ENCODE results near the gene ENDOG. TPM values are rescaled to one million over a fixed set of nuclear protein-coding genes. Genes with fewer than 3 reads are reported as not detected.

Gene ENDOG
- total RNA-seq, 1 donor from 2014 or later, result 29.6 TPM

DNA sequence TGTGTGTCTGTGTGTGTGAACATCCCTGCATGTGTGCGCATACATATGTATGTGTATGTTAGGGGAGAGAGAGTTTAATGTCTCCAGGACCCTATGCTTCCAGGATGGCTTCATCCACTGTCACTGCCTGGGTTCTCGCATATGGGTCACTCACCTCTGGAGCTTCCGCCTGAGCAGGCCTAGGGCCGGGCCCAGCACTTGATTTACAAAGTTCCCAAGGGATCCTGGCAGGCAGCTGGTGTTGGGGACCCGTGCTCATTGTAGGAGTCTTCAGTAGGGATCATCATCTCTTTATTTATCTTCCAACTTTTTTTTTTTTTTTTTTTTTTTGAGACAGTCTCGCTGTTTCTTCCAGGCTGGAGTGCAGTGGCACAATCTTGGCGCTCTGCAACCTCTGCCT is 18.2 kb upstream of the ENDOG start:
- DNase-seq (ENCODE audit: low read depth in 2 of 2), result no peak

- DNase-seq (ENCODE audit: low read depth in 2 of 2), result no peak
Observed at GRCh38 chr9:128802482-128802881, 15.8 kb upstream of the ENDOG start.

GRCh38 chr9:128805661-128806060 is 12.6 kb upstream of the ENDOG start:
- no peak for DNase-seq (ENCODE audit: low read depth in 2 of 2)

GRCh38 chr9:128807827-128808226 is 10.5 kb upstream of the ENDOG start:
- DNase-seq (ENCODE audit: low read depth in 2 of 2), result no peak

- no peak for DNase-seq (ENCODE audit: low read depth in 2 of 2)
Observed at GRCh38 chr9:128808543-128808942, 9.8 kb upstream of the ENDOG start.

GRCh38 chr9:128809036-128809599 is 9.2 kb upstream of the ENDOG start:
- no peak for DNase-seq (ENCODE audit: low read depth in 2 of 2)

GRCh38 chr9:128809831-128810230 is 8.5 kb upstream of the ENDOG start:
- no peak for DNase-seq (ENCODE audit: low read depth in 2 of 2)

GRCh38 chr9:128810873-128811272 is 7.4 kb upstream of the ENDOG start:
- no peak for DNase-seq (ENCODE audit: low read depth in 2 of 2)

DNA sequence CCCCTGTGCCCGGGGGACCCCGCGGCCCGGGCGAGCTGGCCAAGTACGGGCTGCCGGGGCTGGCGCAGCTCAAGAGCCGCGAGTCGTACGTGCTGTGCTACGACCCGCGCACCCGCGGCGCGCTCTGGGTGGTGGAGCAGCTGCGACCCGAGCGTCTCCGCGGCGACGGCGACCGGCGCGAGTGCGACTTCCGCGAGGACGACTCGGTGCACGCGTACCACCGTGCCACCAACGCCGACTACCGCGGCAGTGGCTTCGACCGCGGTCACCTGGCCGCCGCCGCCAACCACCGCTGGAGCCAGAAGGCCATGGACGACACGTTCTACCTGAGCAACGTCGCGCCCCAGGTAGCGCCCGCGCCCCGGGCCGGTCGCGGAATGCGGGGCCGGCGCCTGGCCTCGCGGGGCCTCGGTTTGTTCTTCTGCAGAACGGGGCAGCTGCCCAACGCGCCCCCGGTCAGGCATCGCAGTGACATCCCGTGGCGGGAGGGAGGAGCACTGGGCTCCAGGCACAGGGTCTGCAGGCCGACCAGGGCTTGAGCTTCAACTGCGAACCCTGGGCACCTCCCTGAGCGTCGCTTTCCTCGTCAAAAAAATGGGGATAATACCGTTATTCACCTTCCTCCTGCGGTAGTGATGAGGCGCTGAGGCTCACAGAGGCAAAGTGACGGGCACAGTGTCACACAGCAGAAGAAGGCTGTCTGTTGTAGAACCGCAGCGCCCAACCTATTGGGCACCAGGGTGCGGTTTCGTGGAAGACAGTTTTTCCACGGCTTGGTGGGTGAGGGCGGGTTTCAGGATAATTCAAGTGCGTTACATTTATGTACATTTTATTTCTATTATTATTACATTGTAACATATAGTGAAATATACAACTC is 777 bp downstream of the ENDOG start:
- DNase-seq (ENCODE audit: low read depth in 2 of 2), result peak; percentile 38 to 44

DNA sequence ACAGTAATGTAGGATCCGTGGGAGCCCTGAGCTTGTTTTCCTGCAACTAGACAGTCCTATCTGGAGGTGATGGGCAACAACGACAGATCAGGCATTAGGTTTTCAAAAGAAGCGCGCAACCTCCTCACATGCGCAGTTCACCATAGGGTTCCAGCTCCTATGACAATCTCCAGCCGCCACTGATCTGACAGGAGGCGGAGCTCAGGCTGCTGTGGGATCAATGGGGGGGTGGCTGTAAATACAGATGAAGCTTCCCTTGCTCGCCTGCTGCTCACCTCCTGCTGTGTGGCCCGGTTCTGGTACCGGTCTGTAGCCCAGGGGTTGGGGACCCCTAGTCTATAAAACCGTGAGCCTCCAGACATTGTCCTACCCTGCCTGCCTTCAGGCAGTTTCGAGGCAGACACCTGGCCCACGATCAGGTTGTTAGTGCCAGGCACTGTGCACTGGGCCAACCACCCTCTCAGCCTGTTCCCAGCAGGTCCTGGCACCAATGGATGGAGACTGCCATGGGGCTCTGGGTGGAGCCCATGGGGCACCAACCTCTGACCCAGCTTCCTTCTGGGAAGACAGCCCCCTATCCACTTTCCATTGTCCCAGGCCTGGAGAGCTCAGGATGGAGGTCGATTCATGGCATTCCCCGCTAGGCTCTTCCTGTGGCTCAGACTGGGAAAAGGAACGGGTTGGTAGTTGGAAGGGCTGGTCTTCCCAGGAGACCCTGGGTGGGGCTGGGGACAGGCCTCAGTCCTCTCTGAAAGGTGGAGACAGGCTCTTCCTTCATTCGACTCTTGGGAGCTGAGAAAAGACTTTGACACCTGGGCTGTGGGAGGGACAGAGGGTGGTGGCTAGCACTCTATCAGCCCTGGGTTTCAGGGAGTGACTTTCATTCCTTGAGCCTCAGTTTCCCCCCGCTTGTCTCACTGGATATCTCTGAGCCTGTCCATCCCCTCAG is 1.7 kb downstream of the ENDOG start:
- peak in 1 of 2 donors; percentile 53 for DNase-seq (ENCODE audit: low read depth in 2 of 2)

DNA sequence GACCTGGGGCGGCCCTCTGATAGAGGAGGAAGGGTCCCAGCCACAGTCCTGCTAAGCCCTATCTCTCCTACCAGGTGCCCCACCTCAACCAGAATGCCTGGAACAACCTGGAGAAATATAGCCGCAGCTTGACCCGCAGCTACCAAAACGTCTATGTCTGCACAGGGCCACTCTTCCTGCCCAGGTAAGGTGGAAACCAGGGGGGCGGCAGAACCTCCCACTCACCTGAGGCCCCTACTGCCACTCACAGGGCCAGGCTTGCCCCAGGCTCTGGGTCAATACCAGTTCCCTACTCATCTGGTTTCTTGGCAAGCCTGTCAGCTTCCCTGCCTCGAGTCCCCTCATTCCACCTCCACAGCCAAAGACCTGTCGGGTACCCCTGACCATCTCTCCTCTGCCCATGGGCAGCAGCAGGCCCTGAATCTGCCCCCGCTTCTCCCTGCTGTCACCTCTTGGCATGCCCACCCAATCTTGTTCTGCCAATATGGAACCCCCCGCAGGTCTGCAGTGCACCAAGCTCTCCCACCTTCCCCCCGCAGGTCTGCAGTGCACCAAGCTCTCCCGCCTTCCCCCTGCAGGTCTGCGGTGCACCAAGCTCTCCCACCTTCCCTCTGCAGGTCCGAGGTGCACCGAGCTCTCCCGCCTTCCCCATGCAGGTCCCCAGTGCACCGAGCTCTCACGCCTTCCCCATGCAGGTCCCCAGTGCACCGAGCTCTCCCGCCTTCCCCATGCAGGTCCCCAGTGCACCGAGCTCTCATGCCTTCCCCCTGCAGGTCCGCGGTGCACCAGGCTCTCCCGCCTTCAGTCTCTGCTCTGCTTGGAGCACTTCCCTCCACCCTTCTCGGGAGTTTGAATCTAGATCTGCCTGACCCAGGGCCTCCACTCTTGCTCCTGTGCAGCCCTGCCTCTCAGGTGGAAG is 2.6 kb downstream of the ENDOG start:
- DNase-seq (ENCODE audit: low read depth in 2 of 2), result no peak

GRCh38 chr9:128821584-128822406 is 3.5 kb downstream of the ENDOG start:
- DNase-seq (ENCODE audit: low read depth in 2 of 2), result no peak

- DNase-seq (ENCODE audit: low read depth in 2 of 2), result no peak
Observed at GRCh38 chr9:128822407-128823042, 4.2 kb downstream of the ENDOG start.

DNA sequence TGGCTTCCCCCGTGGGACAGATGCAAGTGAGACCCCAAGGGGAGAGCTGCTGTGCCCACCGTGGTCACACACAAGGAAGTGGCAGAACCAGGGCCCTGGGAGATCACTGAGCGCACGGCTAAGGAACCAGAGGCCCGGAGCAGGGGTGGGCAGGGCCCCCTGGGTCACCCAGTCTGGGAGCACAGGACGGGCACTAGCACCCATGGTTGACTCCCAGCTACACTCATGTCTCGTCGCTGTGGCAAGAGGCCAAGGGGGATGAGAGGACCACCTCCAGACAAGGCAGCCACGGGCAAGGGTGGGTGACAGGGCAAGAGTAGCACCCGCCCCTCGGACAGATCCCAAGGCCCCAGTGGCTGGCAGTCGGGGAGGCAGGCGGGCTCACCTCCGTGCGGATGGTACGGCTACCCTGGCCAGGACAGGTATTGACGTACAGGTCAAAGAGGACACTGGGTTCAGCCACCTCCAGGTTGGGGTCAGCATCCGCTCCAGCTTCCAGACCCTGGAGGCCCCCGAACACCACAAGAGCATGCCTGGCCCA is 5.1 kb downstream of the ENDOG start:
- no peak for DNase-seq (ENCODE audit: low read depth in 2 of 2)

DNA sequence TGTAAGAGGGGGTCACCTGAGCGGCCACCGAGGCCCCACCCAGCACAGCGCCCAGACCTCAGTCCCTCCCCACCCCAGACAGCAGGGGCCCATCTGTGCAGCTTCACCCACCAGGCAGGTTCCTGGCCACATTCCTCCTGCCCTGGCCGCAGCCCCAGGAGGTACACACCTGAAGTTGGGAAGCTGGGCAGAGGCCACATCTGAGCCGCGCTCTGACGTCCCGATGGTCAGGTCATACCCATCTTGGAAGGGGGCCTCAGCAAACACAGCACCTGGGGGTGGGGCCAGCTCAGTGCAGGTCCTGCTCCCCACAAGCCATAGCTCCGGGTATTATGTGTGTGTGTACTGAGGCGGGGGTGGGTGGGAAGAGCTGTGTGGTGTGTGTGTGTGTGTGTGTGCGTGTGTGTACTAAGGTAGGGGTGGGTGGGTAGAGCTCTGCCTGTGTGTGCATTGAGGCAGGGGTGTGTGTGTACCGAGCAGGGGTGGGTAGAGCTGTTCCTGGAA is 5.7 kb downstream of the ENDOG start:
- DNase-seq (ENCODE audit: low read depth in 2 of 2), result no peak

DNA sequence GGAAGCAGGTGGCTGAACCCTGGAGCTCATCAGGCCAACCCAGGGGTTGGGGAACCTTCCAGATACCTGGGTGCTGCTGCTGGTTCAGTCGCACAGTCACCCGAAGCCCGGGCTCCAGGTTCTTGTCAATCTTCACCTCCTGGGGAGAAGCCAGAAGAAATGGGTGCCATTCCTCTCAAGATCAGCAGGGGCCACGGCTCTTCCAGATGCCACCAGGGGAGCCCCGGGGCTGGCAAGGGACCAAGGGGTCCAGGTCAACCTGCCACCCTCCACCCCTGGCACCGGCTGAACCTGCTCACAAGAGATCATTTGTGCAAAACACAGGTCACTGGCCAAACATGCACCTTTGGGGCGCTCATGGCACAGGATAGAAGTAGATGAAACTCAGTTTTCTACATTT is 6.6 kb downstream of the ENDOG start:
- DNase-seq (ENCODE audit: low read depth in 2 of 2), result no peak

DNA sequence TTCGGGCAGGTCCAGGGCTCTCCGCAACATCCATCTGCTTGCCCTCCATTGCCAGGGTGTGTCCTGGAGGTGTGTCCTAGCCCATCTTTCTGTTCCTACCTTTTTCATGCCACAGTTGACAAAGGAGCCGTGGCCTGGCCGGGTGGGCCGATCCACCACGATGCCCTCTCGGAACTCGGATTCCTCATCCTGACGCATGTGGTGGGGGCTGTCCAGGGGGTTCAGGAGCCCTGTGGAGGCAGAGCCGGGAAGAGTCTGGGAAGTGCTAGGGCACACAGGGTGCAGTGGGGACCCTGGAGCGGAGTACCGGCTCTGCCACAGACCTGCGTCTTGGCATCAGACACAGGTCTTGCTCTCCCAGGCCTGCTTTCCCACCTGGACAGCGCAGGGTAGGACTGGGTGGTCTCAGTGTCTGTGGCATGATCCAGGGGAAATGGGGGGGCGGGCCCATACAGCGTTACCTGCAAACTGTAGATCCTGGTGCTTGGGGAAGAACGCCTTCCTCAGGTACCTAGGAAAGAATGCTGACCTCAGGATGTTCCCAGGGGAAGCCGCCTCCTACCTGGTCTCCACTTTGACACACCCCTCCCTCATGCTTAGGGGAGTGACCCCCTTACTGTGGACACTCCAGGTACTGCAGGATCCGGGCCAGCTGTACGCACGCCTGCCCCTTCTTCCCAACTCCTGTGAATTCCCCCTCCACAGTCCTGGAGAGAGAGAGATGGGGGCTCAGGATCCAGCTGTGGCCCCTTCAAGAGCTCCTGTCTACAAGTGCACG is 7.8 kb downstream of the ENDOG start:
- no peak for DNase-seq (ENCODE audit: low read depth in 2 of 2)

GRCh38 chr9:128828267-128828666 is 10.0 kb downstream of the ENDOG start:
- no peak for DNase-seq (ENCODE audit: low read depth in 2 of 2)

All from lung microvascular endothelial cell (primary cell).